Mucosa of stomach (tissue), 1 donor: Measurements from ENCODE around the gene RITA1.
"Not testable (repeated sequence)": the region's sequence is repeated elsewhere in the genome, so short reads cannot be mapped to it uniquely, and the experiment has no call there.

Source experiments
- H3K27me3 ChIP-seq: one replicate; pipeline ENCODE4 v1.7.0; 2013; ENCODE audit warnings: mild to moderate bottlenecking, low read length; ENCODE audit not compliant: control insufficient read depth, insufficient read depth
- H3K36me3 ChIP-seq: one replicate; pipeline ENCODE4 v1.7.0; 2013; ENCODE audit warnings: low read length; ENCODE audit not compliant: control insufficient read depth, insufficient read depth
- H3K4me1 ChIP-seq: one replicate; pipeline ENCODE4 v1.7.0; 2013; ENCODE audit warnings: mild to moderate bottlenecking, low read length; ENCODE audit not compliant: control insufficient read depth, insufficient read depth
- H3K4me3 ChIP-seq: one replicate; pipeline ENCODE4 v1.7.0; 2013; ENCODE audit warnings: low read length
- H3K9ac ChIP-seq: one replicate; pipeline ENCODE4 v1.7.0; 2013; ENCODE audit warnings: mild to moderate bottlenecking, low read length, moderate library complexity
- H3K9me3 ChIP-seq: one replicate; pipeline ENCODE4 v1.7.0; 2013; ENCODE audit warnings: mild to moderate bottlenecking, low read length, moderate library complexity; ENCODE audit not compliant: control insufficient read depth
- donor health status: Pancreatic carcinoma.

RITA1 gene

GRCh38 chr12:113185180-113186032 lies at the start of gene RITA1, which contains the start of gene DDX54:
TSS of gene RITA1 (plus strand) at chr12:113185721. CDS start at chr12:113186747, 1,026 bp downstream.
TSS of gene DDX54 (minus strand) at chr12:113185478. CDS start at chr12:113185451, 27 bp downstream.
- H3K4me3 ChIP-seq, result peak within 1 kb of the TSS; percentile 78
- H3K36me3 ChIP-seq, result no peaks in the 10 kb centered on the region
- H3K27me3 ChIP-seq, result no peaks in the 10 kb centered on the region
- H3K4me1 ChIP-seq, result no peaks in the 10 kb centered on the region
- H3K9ac ChIP-seq, result peak within 1 kb of the TSS; percentile 95
- no peaks in the 10 kb centered on the region for H3K9me3 ChIP-seq

GRCh38 chr12:113136128-113136989 lies 49.2 kb upstream of the RITA1 start:
- Histone ChIP-seq H3K4me3 (peak overlapping the region; percentile 22), H3K36me3 (no peaks in the 10 kb centered on the region), H3K4me1 (peaks cover 61% of the 10 kb centered on the region), H3K27me3 (no peaks in the 10 kb centered on the region), H3K9me3 (no peaks in the 10 kb centered on the region), H3K9ac (peak overlapping the region; percentile 70)

- Histone ChIP-seq H3K27me3 (no peaks in the 10 kb centered on the region), H3K9me3 (no peaks in the 10 kb centered on the region)
Observed at GRCh38 chr12:113136990-113137511, 48.5 kb upstream of the RITA1 start.

GRCh38 chr12:113137861-113138783 lies 47.4 kb upstream of the RITA1 start:
- H3K4me1 ChIP-seq, result peaks cover 67% of the 10 kb centered on the region
- no peak overlapping the region for H3K9ac ChIP-seq
- no peaks in the 10 kb centered on the region for H3K27me3 ChIP-seq
- no peaks in the 10 kb centered on the region for H3K9me3 ChIP-seq
- no peak overlapping the region for H3K4me3 ChIP-seq
- no peaks in the 10 kb centered on the region for H3K36me3 ChIP-seq

More at GRCh38 chr12:113136990-113137511, 48.5 kb upstream of the RITA1 start:
- H3K4me1 ChIP-seq, result peaks cover 64% of the 10 kb centered on the region
- no peaks in the 10 kb centered on the region for H3K36me3 ChIP-seq
- peak overlapping the region; percentile 31 for H3K9ac ChIP-seq
- H3K4me3 ChIP-seq, result no peak overlapping the region

- peaks cover 62% of the 10 kb centered on the region for H3K4me1 ChIP-seq
- no peak overlapping the region for H3K4me3 ChIP-seq
- H3K27me3 ChIP-seq, result no peaks in the 10 kb centered on the region
- no peaks in the 10 kb centered on the region for H3K9me3 ChIP-seq
- no peak overlapping the region for H3K9ac ChIP-seq
- no peaks in the 10 kb centered on the region for H3K36me3 ChIP-seq
Observed at GRCh38 chr12:113138826-113139225, 46.7 kb upstream of the RITA1 start.

GRCh38 chr12:113140706-113141105 lies 44.8 kb upstream of the RITA1 start:
- H3K27me3 ChIP-seq, result no peaks in the 10 kb centered on the region
- no peak overlapping the region for H3K9ac ChIP-seq
- no peaks in the 10 kb centered on the region for H3K36me3 ChIP-seq
- no peaks in the 10 kb centered on the region for H3K9me3 ChIP-seq
- H3K4me1 ChIP-seq, result peaks cover 60% of the 10 kb centered on the region
- H3K4me3 ChIP-seq, result no peak overlapping the region

- not testable (repeated sequence) for H3K9me3 ChIP-seq, H3K27me3 ChIP-seq, H3K4me3 ChIP-seq, H3K36me3 ChIP-seq
- Histone ChIP-seq H3K4me1 (peaks cover 57% of the 10 kb centered on the region), H3K9ac (peak overlapping the region; percentile 36)
Observed at GRCh38 chr12:113141716-113142115, 43.8 kb upstream of the RITA1 start.

GRCh38 chr12:113142173-113142885 lies 43.2 kb upstream of the RITA1 start:
- H3K9me3 ChIP-seq, result no peaks in the 10 kb centered on the region
- H3K4me3 ChIP-seq, result no peak overlapping the region
- H3K36me3 ChIP-seq, result no peaks in the 10 kb centered on the region
- H3K9ac ChIP-seq, result peak overlapping the region; percentile 36
- H3K27me3 ChIP-seq, result no peaks in the 10 kb centered on the region
- peaks cover 54% of the 10 kb centered on the region for H3K4me1 ChIP-seq

- Histone ChIP-seq H3K36me3 (no peaks in the 10 kb centered on the region), H3K9ac (no peak overlapping the region), H3K4me1 (peaks cover 49% of the 10 kb centered on the region), H3K27me3 (no peaks in the 10 kb centered on the region), H3K9me3 (no peaks in the 10 kb centered on the region), H3K4me3 (no peak overlapping the region)
Observed at GRCh38 chr12:113142886-113143332, 42.6 kb upstream of the RITA1 start.

GRCh38 chr12:113143959-113144358 lies 41.6 kb upstream of the RITA1 start:
- H3K4me3 ChIP-seq, result no peak overlapping the region
- H3K4me1 ChIP-seq, result peaks cover 42% of the 10 kb centered on the region
- no peaks in the 10 kb centered on the region for H3K36me3 ChIP-seq
- H3K9me3 ChIP-seq, result no peaks in the 10 kb centered on the region
- no peaks in the 10 kb centered on the region for H3K27me3 ChIP-seq
- no peak overlapping the region for H3K9ac ChIP-seq

GRCh38 chr12:113144806-113145205 lies 40.7 kb upstream of the RITA1 start:
- no peaks in the 10 kb centered on the region for H3K27me3 ChIP-seq
- no peak overlapping the region for H3K4me3 ChIP-seq
- peaks cover 51% of the 10 kb centered on the region for H3K4me1 ChIP-seq
- H3K36me3 ChIP-seq, result no peaks in the 10 kb centered on the region
- H3K9ac ChIP-seq, result no peak overlapping the region
- H3K9me3 ChIP-seq, result no peaks in the 10 kb centered on the region
